ENCODE data around the gene ST6GALNAC1.

The ST6GALNAC1 gene

GRCh38 chr17:76675648-76676047, 32.1 kb upstream of the ST6GALNAC1 start:
- DNase-seq (ENCODE audit: low read depth in 2 of 2), result no peak

DNA sequence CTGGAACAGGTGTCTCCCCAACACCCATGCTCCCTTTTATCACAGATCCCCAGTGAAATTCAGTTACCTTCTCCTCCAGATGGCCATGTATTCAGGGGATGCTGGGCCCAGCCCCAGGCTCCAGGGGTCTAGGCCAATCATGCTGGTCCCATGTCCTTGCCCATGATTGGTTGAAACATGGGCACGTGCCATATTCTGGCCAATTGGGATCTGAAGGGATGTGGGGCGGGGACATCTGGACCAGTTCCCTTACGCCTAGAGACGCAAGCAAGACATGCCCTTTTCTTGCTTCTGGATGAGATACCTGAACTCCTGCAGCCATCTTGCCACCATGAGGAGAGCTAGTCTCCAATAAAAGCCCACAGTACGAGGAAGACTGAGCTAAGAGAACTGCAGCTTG, 31.0 kb upstream of the ST6GALNAC1 start:
- DNase-seq (ENCODE audit: low read depth in 2 of 2), result no peak

DNA sequence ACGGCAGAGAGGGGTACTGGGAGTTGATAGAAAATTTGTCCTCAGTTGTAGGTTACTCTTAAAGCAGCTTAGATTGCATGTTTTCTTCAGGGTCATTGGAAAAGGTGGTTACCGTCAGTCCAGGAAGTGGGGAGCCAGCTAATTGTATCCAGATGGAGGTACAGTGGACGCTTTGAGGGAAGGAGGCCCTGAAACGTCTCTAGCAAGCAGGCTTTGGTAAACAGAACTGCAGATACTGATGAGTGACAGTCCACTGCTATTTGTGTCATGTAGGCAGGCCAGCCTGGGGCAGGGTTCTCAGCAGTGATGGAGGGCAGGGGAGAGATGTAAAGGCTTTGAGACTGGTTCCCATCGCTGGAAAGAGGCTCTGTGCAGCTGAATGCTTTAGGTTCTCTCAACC, 30.2 kb upstream of the ST6GALNAC1 start:
- peak in 1 of 2 experiments; percentile 19 for DNase-seq (ENCODE audit: low read depth in 2 of 2)

DNA sequence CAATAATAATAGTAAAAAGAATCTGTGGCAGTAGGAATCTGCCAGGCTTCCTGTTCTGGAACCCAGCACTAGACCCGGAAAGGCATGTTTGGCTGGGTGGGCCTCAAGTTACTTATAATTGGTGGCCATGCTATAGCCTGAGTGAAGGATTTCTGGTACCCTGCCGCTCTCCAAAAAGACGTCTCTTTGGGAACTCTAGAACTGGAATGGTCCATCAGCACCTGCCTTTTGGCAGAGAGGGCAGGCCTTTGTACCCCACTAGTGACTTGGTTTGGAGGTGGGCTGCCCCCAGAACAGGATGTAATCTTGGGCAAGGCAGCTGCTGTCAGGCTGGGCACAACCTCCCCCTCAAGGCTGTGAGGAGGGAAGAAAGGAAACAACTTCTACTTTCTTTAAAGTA, 29.3 kb upstream of the ST6GALNAC1 start:
- DNase-seq (ENCODE audit: low read depth in 2 of 2), result no peak

DNA sequence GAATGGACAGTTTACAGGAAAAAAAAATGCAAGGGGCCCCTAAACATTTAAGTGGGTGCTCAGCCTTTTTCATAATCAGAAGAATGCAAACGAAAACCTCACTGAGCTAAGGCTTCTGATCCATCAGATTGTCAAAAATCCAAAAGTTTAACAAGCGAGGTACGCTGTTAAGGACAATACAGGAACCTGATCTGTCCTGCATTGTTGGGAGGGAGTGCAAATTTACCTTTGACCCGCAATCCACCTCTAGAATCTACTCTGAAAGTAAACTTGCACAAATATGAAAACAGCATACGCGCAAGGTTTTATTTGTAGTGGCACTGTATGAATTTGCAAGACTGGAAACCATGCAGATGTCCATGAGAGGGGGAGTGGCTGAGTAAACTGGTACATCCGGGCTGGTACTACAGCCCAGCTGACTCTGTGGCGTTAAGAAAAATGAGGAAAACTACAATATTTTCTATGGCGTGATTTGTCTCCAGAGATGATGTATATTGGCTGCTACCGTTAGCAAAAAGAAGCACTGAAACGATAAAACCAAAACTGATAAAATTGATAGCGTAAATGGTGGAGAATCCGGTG, 28.8 kb upstream of the ST6GALNAC1 start:
- no peak for DNase-seq (ENCODE audit: low read depth in 2 of 2)

- no peak for DNase-seq (ENCODE audit: low read depth in 2 of 2)
Observed at GRCh38 chr17:76671912-76672262, 28.3 kb upstream of the ST6GALNAC1 start.

GRCh38 chr17:76671123-76671911, 27.8 kb upstream of the ST6GALNAC1 start:
- DNase-seq (ENCODE audit: low read depth in 2 of 2), result peak; percentile 100

DNA sequence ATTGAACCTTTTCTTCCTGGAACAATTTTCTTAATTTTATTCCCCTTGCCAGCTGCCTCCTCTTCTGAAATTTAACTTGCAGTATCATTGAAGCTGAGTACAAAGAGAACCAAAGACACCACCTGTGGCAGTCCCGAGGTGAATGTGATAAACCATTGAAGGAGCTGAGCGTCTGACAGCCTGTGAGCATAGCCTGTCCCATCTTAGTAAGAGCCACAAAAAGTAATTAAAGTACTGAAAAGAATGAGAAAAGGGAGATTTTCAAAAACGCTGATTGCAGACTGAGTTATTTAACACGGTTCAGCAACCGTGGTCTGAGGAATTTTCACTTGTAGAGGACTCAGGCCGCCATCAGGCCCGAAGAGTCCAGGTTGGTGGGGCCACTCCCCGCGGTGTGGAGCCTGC, 27.2 kb upstream of the ST6GALNAC1 start:
- no peak for DNase-seq (ENCODE audit: low read depth in 2 of 2)

DNA sequence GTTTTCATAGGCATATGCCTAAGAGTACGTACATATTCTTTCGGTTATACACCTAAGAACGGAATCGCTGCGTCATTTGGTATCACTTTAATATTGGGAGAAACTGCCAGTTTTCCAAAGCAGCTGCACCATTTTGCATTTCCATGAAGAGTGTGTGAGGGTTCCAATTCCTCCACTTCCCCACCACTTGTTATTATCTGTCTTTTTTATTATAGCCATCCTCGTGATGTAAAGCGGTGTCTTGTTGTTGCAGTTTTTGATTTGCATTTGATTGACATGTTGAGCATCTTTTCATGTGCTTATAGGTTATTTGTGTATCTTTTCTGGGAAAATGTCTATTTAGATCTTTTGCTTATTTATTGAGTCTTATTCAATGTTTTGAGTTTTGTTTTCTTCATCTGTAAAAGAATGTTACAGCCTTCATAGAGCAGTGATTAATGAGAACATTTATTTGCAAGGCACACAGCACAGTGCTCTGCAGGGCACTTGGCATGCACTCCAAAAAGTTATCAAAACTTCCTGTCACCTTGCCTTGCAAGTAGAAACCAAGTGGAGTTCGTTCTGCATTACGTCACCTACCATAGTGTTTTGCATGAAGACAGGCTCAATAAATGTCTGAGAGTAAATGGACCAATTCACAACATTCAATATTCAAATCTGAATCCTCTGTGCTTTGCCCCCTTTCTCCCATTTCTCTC, 26.6 kb upstream of the ST6GALNAC1 start:
- DNase-seq (ENCODE audit: low read depth in 2 of 2), result no peak

GRCh38 chr17:76667786-76668453, 24.4 kb upstream of the ST6GALNAC1 start:
- DNase-seq (ENCODE audit: low read depth in 2 of 2), result no peak

GRCh38 chr17:76667491-76667755, 23.9 kb upstream of the ST6GALNAC1 start:
- no peak for DNase-seq (ENCODE audit: low read depth in 2 of 2)

DNA sequence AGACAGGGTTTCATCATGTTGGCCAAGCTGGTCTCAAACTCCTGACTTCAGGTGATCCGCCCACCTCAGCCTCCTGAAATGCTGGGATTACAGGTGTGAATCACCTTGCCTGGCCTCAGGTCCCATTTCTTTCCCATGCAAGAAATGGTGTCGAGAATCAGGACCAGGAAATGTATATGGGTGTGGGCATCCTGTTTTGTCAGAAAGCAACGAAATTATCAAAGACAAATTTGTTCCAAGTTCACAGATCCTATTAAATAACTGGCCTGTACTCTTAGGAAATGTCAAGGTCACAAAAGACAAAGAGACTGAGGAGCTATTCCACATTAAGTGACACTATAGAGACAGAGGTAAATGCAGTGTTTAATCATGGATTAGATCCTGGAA, 17.1 kb upstream of the ST6GALNAC1 start:
- no peak for DNase-seq (ENCODE audit: low read depth in 2 of 2)

- no peak for DNase-seq (ENCODE audit: low read depth in 2 of 2)
Observed at GRCh38 chr17:76659928-76660655, 16.5 kb upstream of the ST6GALNAC1 start.

- DNase-seq (ENCODE audit: low read depth in 2 of 2), result no peak
Observed at GRCh38 chr17:76658242-76658662, 14.7 kb upstream of the ST6GALNAC1 start.

GRCh38 chr17:76657505-76658241, 14.1 kb upstream of the ST6GALNAC1 start:
- no peak for DNase-seq (ENCODE audit: low read depth in 2 of 2)

GRCh38 chr17:76654408-76654807, 10.9 kb upstream of the ST6GALNAC1 start:
- DNase-seq (ENCODE audit: low read depth in 2 of 2), result no peak

DNA sequence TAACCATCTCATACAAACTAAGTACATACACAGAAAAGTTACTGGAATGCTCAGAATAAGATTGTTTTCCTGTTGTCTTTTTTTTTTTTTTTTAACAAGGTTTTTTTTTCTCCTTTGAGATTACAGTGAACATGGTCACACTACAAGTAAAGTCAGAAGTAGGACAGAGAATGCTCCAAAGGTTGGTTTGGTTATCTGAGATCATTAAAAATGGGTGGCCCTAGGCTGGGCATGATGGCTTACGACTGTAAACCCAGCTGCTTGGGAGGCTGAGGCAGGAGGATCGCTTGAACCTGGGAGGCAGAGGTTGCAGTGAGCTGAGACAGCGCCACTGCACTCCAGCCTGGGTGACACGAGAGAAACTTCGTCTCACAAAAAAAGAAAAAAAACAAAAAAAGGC, 6.9 kb upstream of the ST6GALNAC1 start:
- DNase-seq (ENCODE audit: low read depth in 2 of 2), result no peak

DNA sequence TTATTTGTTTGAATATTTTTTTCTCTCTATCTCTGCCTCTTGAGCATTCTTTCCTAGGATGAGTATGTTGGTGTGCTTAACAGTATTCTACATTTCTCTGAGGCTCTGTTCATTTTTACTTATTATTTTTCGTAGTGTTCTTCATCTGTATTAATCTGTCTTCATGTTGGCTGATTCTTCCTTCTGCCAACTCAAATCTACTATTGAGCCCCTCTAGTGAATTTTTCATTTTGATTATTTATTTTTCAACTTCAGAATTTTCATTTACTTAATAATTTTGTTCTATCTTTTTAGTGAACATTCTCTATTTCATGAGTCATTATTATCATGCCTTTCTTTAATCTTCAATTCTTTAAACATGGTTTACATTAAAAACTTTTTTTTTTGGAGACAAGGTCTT, 3.2 kb upstream of the ST6GALNAC1 start:
- DNase-seq (ENCODE audit: low read depth in 2 of 2), result no peak

DNA sequence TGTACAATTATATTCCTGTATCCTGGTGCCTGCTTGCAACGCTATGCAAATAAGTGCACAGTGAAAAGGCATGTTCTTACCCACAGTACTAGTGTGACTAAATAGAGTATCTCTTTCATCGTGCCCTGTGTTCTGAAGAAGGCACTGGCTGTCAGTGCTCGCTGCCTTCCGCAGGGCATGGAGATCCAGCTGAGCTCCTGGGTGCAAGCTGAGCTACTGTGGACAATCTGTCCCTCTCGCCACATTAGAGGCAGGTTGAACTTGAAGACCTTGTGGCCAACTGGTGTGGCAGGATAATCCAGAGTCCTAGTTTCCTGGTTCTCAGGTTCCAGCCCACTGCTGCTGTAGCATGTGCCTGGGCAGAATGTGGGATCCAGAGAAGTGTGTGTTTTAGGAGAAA, 1.9 kb upstream of the ST6GALNAC1 start:
- DNase-seq (ENCODE audit: low read depth in 2 of 2), result no peak

DNA sequence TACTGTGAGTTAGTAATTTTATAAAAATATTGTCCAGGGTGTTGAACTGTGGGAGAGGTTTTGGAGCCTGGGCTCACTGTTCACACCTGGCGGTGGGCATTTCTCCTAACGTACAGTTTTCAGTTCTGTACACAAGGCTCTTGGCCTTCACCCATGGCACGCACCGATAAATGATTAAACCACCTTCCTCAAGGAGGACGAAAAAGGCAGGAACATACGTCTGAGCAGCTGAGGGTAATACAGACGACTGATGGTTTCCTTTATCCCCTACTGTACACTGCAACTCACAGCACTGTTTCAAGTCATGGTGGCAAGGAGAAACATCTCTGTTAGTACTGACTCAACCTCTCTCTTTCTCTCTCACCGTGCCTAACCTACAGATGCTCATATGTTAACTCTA, 1.4 kb upstream of the ST6GALNAC1 start:
- DNase-seq (ENCODE audit: low read depth in 2 of 2), result no peak

- DNase-seq (ENCODE audit: low read depth in 2 of 2), result no peak
Observed at GRCh38 chr17:76642994-76643393, 563 bp downstream of the ST6GALNAC1 start.

All from fibroblast of skin of left biceps (primary cell).